LHCN-M2 (cell line): Measurements from ENCODE around the gene MRPS6. TPM values are rescaled to one million over a fixed set of nuclear protein-coding genes. Genes with fewer than 3 reads are reported as not detected.

Experiments
- DNase-seq: peaks from one replicate; pipeline ENCODE4 v3.0.0-alpha.2; 2012; ENCODE audit warnings: low read depth
- polyA plus RNA-seq: library from polyadenylated mRNA; unstranded; fragments of >200 nt; gene quantifications from one replicate; pipeline ENCODE4 v1.2.1, GENCODE V29; 2012; ENCODE audit warnings: missing spikeins
- total RNA-seq: library from RNA; depleted of rRNA; stranded (reverse); fragments of >200 nt; gene quantifications from 2 replicates; pipeline ENCODE4 v1.2.3, GENCODE V29; 2014; rRNA removed

The MRPS6 gene
- 30.7 and 42.3 TPM in 2 replicates for total RNA-seq
- polyA plus RNA-seq, result 122 TPM

- peak; percentile 80 for DNase-seq
These were observed at the start of gene MRPS6, which contains the start of gene SLC5A3 for GRCh38 chr21:34073032-34073748. Gene MRPS6, plus strand, starts transcription at chr21:34073578. Its CDS starts 123 bp downstream, at chr21:34073701. Gene SLC5A3, plus strand, starts transcription at chr21:34073578. Its CDS starts 21,621 bp downstream, at chr21:34095199.

GRCh38 chr21:34023691-34024373 lies 49.5 kb upstream of the MRPS6 start:
- DNase-seq, result no peak

- DNase-seq, result no peak
These were observed 49.0 kb upstream of the MRPS6 start for GRCh38 chr21:34024374-34024693.

- DNase-seq, result no peak
These were observed 45.5 kb upstream of the MRPS6 start for GRCh38 chr21:34027721-34028461.

DNA sequence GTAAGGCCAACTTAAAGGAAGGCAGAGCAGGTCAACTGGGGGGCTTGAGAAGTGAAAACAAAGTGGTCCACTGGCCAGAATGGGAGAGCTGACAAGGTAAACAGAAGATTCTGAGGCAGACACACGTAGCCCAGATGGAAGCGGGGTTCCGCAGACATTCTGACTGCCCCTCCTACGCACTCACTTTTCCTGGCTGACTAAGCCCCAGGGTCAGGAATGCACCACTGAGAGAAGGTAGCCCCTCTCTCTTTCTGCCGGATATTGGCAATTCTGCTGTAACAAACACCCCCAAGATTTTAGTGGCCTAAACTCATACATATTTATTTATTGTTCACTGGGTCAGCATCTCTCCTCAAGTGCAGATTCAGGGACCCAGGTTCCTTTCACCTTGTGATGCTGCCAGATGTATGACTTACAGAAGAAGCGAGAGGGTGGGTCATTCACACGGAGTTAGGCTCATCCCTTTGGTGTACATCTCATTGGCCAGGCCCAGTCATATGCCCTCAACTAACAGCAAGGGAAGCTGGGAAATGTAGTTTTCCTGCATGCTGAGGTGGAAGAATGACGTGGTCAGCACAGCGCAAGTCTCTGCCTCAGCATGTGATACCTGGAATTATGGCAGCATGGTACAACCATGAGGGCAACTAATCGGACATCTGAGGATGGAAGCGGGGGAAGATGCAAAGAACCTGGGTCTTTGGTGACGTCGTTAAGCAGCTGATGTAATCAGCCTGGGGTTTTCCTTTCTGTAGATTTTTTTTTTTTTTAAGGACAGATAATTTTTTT lies 43.4 kb upstream of the MRPS6 start:
- no peak for DNase-seq

- no peak for DNase-seq
These were observed 41.5 kb upstream of the MRPS6 start for GRCh38 chr21:34031835-34032370.

DNA sequence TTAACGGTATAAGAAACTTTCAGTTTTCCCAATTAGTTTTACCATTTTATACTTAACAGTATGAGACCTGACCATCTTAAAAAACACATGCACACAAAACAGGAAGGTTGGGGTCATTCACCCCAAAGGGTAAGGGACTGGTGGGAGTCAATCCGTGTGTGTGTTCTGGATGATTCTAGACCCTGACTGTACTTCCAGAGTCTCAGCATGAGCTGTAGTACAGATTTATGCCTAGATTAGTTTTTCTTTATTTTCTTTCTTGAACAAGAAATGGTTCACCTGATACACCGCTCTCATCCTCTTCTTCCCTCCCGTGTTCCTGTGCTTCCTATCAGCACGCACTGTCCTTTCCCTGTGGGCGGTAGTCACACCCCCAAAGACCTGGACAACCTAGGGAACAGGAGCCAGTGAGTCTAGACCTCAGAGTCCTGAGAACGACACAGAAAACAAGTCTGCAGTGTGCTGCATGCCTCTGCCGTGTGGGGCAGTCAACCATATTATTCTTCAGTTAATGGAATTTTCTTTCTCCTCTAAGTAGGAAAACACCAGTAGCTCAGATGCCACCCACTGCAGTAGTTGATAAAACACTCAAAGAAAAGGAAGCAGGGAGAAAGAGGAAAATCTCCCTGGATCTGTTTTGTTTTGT lies 38.9 kb upstream of the MRPS6 start:
- peak; percentile 21 for DNase-seq

DNA sequence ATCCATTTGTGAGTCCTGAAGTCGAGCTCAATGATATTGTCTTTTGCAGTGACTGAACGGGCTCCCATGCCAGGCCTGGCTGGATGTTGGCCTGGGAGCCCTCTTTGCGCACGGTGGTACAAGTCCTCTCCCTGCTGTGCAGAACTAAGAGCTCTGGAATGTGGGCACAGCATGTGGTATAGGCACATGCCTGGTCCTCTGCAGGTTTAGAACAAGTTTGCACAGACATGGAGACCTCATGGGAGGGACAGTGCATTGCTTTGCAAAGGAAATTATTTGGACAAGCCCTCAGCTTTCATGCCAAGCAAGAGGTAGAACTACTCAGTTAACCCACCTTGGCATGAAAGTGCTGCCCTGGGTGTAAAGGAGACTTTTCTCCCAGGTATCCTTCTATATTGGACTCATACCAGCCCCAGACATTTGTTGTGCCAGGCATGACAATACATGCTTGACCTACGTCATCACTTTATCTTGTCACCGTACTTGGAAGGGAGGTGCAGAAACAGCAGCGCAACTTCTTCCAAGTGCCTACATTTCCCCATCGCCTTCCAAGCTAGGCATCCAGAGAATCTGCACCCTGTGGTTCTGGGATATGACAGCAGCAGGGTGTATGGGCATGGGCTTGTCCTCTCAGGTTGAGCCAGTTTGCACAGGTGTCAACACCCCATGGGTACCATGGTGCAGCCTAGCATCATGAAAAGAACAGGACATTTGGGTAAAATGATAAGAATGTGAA lies 37.6 kb upstream of the MRPS6 start:
- no peak for DNase-seq

GRCh38 chr21:34037009-34037795 lies 36.2 kb upstream of the MRPS6 start:
- DNase-seq, result peak; percentile 79

- DNase-seq, result no peak
These were observed 33.5 kb upstream of the MRPS6 start for GRCh38 chr21:34039678-34040382.

GRCh38 chr21:34042735-34043134 lies 30.6 kb upstream of the MRPS6 start:
- peak; percentile 32 for DNase-seq

DNA sequence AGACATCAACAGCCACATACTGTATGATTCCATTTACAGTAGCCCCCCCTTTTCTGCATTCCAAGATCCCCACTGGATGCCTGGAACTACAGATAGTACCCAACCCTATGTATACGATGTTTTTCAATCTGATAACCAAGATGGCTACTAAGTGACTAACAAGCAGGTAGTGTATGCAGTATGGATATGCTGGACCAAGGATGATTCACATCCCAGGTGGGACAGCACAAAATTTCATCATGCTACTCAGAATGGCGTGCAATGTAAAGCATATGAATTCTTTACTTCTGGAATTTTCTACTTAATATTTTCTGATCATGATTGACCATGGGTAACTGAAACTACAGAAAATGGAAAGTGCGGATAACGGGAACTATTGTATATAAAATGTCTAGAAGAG lies 30.0 kb upstream of the MRPS6 start:
- DNase-seq, result no peak

DNA sequence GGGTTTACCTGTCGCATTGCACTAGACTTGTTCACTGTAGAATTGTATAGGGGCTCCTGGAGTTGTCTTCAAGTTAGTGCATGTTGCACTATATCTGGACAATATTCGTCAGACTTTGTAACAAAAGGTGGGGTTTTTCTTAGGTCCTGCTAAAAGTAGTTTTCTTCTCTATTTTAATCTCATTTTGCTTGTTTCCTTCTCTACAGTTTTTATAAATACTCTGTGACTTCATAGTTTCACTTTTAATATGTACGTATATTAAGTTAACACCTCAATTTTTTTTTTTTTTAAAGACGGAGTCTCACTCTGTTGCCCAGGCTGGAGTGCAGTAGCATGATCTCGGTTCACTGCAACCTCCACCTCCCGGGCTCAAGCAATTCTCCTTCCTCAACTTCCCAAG lies 26.5 kb upstream of the MRPS6 start:
- no peak for DNase-seq

- DNase-seq, result no peak
These were observed 25.5 kb upstream of the MRPS6 start for GRCh38 chr21:34047835-34048234.

DNA sequence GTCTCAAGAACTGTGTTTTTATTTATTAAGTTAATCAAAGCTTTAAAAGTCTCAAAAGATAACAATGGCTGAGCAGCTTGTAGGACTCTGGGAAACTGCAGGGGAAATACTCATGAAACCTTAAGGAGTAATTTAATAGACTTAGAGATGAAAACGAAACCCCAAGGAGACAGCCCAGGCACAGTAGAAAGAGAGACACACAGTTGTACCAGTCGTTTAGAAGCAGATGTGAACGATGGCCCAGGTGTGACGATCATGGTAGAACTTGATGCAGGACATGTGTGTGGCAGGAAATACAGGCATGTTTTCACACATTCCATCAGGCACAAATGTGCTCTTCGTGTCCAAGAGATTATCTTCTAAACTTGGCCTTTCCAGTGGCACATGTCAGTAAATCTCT lies 21.2 kb upstream of the MRPS6 start:
- no peak for DNase-seq

GRCh38 chr21:34054259-34054658 lies 19.1 kb upstream of the MRPS6 start:
- no peak for DNase-seq

- no peak for DNase-seq
These were observed 17.8 kb upstream of the MRPS6 start for GRCh38 chr21:34055615-34056014.

- DNase-seq, result no peak
These were observed 11.4 kb upstream of the MRPS6 start for GRCh38 chr21:34061983-34062382.

DNA sequence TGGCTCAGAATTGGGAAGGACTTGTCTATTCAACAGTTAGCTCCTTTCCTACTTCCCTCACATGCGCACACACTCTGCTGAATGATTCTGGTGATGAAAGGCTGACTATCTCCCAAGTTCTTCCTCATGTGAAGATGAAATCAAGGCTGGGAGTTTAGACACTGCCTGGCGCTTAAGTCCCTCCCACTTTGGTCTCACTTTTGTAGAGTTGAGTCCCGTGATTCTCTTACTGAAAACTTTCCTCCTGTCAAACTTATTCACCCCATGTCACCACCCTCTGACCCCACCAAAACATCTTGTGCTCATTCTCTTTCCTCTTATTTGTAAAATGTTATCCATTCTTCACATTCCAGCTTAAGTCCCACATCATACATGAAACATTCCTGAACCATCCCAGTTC lies 8.4 kb upstream of the MRPS6 start:
- DNase-seq, result no peak
